DND-41 (cell line): Measurements from ENCODE around the gene RARB.

Experiments used
- CTCF ChIP-seq: IDR thresholded peaks from 2 replicates; pipeline ENCODE4 v1.5.1; 2012; ENCODE audit warnings: borderline replicate concordance, low read length, moderate library complexity, mild to moderate bottlenecking; ENCODE audit not compliant: poor library complexity, severe bottlenecking; ENCODE audit errors: extremely low read depth
- EZH2 ChIP-seq: IDR thresholded peaks from 3 replicates; pipeline ENCODE4 v1.6.1; 2012; ENCODE audit warnings: borderline replicate concordance, low read depth, mild to moderate bottlenecking, moderate library complexity, low read length, inconsistent platforms; ENCODE audit not compliant: severe bottlenecking

GRCh38 chr3:25396251-25396650 lies 31.8 kb upstream of the RARB start:
- TF ChIP-seq CTCF (no peak), EZH2 (no peak)
